Fibroblast of the aortic adventitia (primary cell): ENCODE data around the gene PCDHGA10. TPM values are rescaled to one million over a fixed set of nuclear protein-coding genes. Genes with fewer than 3 reads are reported as not detected.
A peak's percentile ranks its signal among the peaks of the same experiment; 100 is the strongest.
"Not testable (repeated sequence)": the region's sequence is repeated elsewhere in the genome, so short reads cannot be mapped to it uniquely, and the experiment has no call there.

Source experiments
- DNase-seq: peaks from one replicate; pipeline ENCODE4 v3.0.0-alpha.2; 2010; ENCODE audit warnings: low read depth
- H3K4me3 ChIP-seq: 2 replicates; pipeline ENCODE4 v1.5.1; 2011; ENCODE audit warnings: low read depth, mild to moderate bottlenecking, control low read depth, low read length, moderate library complexity
- total RNA-seq: library from RNA; depleted of rRNA; stranded (reverse); fragments of >200 nt; gene quantifications from 2 replicates; pipeline ENCODE4 v1.2.3, GENCODE V29; 2012; ENCODE audit warnings: low replicate concordance
- TF ChIP-seq, protein P1 (sequence below): IDR thresholded peaks from 2 replicates; pipeline ENCODE4 v1.5.1; 2011; ENCODE audit warnings: mild to moderate bottlenecking, low read length, control low read depth, inconsistent platforms; ENCODE audit not compliant: insufficient read depth

The PCDHGA10 gene
- total RNA-seq, 1 donor: 22.2 TPM

DNA sequence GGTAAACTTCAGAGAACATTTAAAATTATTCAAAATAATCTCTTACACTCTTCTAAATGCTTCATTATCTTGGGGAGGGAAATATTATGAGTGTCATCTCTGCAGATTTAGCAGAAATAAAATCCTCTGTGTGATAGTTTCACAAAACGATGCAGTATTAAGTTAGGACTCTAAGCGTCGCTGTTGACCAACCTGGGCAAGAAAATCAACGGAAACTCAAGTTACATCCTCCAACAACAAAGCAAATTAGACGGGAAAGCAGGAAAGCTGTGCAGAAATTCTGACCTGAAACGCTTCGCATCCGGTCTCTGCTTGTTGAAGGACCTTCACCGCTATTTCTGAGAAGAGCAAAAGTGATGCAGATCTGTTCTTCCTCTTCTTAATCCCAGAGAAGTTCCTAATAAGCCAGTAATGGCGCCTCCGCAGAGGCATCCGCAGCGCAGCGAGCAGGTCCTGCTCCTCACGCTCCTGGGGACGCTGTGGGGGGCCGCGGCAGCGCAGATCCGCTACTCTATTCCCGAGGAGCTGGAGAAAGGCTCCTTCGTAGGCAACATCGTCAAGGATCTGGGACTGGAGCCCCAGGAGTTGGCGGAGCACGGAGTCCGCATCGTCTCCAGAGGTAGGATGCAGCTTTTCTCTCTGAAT, 39.0 kb upstream of the PCDHGA10 start, which contains the start of gene PCDHGA6:
Gene PCDHGA6 (plus strand): TSS at position 219 of the 645 bp plus-strand sequence. CDS start 193 bp downstream, at position 412.
- DNase-seq: peak; percentile 53
- TF ChIP-seq, protein P1, sequence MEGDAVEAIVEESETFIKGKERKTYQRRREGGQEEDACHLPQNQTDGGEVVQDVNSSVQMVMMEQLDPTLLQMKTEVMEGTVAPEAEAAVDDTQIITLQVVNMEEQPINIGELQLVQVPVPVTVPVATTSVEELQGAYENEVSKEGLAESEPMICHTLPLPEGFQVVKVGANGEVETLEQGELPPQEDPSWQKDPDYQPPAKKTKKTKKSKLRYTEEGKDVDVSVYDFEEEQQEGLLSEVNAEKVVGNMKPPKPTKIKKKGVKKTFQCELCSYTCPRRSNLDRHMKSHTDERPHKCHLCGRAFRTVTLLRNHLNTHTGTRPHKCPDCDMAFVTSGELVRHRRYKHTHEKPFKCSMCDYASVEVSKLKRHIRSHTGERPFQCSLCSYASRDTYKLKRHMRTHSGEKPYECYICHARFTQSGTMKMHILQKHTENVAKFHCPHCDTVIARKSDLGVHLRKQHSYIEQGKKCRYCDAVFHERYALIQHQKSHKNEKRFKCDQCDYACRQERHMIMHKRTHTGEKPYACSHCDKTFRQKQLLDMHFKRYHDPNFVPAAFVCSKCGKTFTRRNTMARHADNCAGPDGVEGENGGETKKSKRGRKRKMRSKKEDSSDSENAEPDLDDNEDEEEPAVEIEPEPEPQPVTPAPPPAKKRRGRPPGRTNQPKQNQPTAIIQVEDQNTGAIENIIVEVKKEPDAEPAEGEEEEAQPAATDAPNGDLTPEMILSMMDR: peak; percentile 57
- peak within 1 kb of the TSS; percentile 59 for H3K4me3 ChIP-seq

GRCh38 chr5:141374627-141375026, 38.2 kb upstream of the PCDHGA10 start:
- no peak for DNase-seq
- H3K4me3 ChIP-seq: no peak overlapping the region
- TF ChIP-seq, protein P1: no peak

DNA sequence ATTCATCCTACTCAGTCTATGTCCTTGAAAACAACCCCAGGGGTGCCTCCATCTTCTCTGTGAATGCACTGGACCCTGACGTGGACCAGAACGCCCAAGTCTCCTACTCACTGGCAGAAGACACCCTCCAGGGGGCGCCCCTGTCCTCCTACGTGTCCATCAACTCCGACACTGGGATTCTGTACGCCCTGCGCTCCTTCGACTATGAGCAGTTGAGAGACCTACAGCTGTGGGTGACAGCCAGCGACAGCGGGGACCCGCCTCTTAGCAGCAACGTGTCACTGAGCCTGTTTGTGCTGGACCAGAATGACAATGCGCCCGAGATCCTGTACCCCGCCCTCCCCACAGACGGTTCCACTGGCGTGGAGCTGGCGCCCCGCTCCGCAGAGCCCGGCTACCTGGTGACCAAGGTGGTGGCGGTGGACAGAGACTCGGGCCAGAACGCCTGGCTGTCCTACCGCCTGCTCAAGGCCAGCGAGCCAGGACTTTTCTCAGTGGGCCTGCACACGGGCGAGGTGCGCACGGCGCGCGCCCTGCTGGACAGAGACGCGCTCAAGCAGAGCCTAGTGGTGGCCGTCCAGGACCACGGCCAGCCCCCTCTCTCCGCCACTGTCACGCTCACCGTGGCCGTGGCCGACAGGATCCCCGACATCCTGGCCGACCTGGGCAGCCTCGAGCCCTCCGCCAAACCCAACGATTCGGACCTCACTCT, 37.2 kb upstream of the PCDHGA10 start:
- not testable (repeated sequence) for H3K4me3 ChIP-seq, DNase-seq

GRCh38 chr5:141382469-141383294, 30.1 kb upstream of the PCDHGA10 start, which contains the start of gene PCDHGA7:
PCDHGA7 (plus strand) TSS chr5:141382742; CDS start chr5:141382900, 158 bp downstream.
- TF ChIP-seq, protein P1: peak; percentile 67
- peak; percentile 68 for DNase-seq
- H3K4me3 ChIP-seq: peak within 1 kb of the TSS; percentile 73

DNA sequence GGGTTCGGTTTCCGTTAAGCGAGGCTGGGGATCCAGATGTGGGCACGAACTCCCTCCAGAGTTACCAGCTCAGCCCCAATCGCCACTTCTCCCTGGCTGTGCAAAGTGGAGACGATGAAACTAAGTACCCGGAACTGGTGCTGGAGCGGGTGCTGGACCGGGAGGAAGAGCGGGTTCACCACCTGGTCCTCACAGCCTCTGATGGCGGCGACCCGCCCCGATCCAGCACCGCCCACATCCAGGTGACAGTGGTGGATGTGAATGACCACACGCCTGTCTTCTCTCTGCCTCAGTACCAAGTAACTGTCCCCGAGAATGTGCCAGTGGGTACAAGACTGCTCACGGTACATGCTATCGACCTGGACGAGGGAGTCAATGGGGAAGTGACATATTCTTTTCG, 29.4 kb upstream of the PCDHGA10 start:
- H3K4me3 ChIP-seq: peak overlapping the region; percentile 73
- DNase-seq: no peak
- TF ChIP-seq, protein P1: no peak

- TF ChIP-seq, protein P1: no peak
- H3K4me3 ChIP-seq: no peak overlapping the region
- DNase-seq: no peak
These were observed 28.1 kb upstream of the PCDHGA10 start for GRCh38 chr5:141384471-141385267.
